Pancreas (tissue), 10 donors: Measurements from ENCODE around the gene CEBPE. TPM values are rescaled to one million over a fixed set of nuclear protein-coding genes. Genes with fewer than 3 reads are reported as not detected.
A peak's percentile ranks its signal among the peaks of the same experiment; 100 is the strongest.

ENCODE experiments used
- ATAC-seq, 4 donors: fragments of 200-7000 bp; cut with Tn5 transposase; one replicate each; pipeline versions ENCODE4 v1.8.0 to v1.9.1; 2020; ENCODE audit warnings: mild to moderate bottlenecking in 4 of 4, moderate library complexity in 4 of 4
- DNase-seq, 6 donors: peaks; one replicate each; pipeline ENCODE4 v3.0.0-alpha.2; 2020
- FAIRE-seq: peaks from 2 replicates; lab custom pipeline; 2012; peaks lifted over from hg19 to GRCh38; lab: Jason Lieb, UNC
- H3K27ac ChIP-seq, 4 donors: fragments of 200-600 bp; sonication (generic); 1 replicate in 3 of 4; 2 replicates in 1 of 4; pipeline versions ENCODE4 v1.5.0 to v1.8.0; 2020
- H3K27me3 ChIP-seq, 4 donors: fragments of 200-600 bp; one replicate each; pipeline ENCODE4 v1.8.0; 2021
- H3K36me3 ChIP-seq, 3 donors: fragments of 200-600 bp; sonication (generic) in 1 of 3; one replicate each; pipeline versions ENCODE4 v1.5.0 to v1.8.0; 2020 to 2021
- H3K4me1 ChIP-seq, 3 donors: fragments of 200-600 bp; one replicate each; pipeline ENCODE4 v1.8.0; 2021
- H3K4me3 ChIP-seq, 4 donors: fragments of 200-600 bp; sonication (generic) in 2 of 4; one replicate each; pipeline versions ENCODE4 v1.5.0 to v1.8.0; 2020 to 2021
- H3K9me3 ChIP-seq, 4 donors: fragments of 200-600 bp; one replicate each; pipeline ENCODE4 v1.8.0; 2021
- WGBS, 2 donors: extraction: QIAGEN DNeasy Blood & Tissue Kit; methylation state at CpG; one replicate each; pipeline ENCODE4 v1.1.7; 2013; 5-methylcytosine and 5-hydroxymethylcytosine counted together
- intact Hi-C, 3 donors: fragments of 100-400 bp; cut with DNase I; formaldehyde crosslinking; loops; one replicate each; pipeline versions ENCODE4 v1.11.1 to v1.14.2; 2022
- polyA plus RNA-seq, 2 donors: library from polyadenylated mRNA; stranded (reverse); fragments of 200-250 nt; gene quantifications; one replicate each; pipeline ENCODE4 v1.2.3, GENCODE V29; 2013
- total RNA-seq, 6 donors: library from RNA; stranded (reverse); fragmentation: NEBNext Ultra II Directional in 4 of 6; extraction: Animal tissue kit (Norgen Biotek cat#: 25700) in 4 of 6; gene quantifications; one replicate each; pipeline versions ENCODE4 v1.2.1 to v1.2.4, GENCODE V29; 2021 to 2023
- TF ChIP-seq, protein P1 (sequence below), 4 donors: fragments of 200-600 bp; sonication (generic) in 3 of 4; IDR thresholded peaks; one replicate each; pipeline versions ENCODE4 v1.5.0 to v1.8.0; 2021; ENCODE audit warnings: antibody characterized with exemption in 4 of 4
- donor health status: healthy with polysubstance abuse.
- donor health status: DM: no; HTN: no; CAD: no; lungs with moderate emphysema.
- donor health status: DM: no; HTN: no; CAD: no.
- donor health status: control.
- donor health status: control.
- donor health status: Bipolar disorder and iron deficiency.
- donor health status: DM: yes; HTN: yes; CAD: no.
- donor health status: DM: no; HTN: no; CAD: no.
- donor health status: DM: no; HTN: no; CAD: no.
- donor health status: DM: yes; HTN: yes; CAD: no.

Gene CEBPE
- total and polyA plus RNA-seq, 8 donors, result not detected

DNA sequence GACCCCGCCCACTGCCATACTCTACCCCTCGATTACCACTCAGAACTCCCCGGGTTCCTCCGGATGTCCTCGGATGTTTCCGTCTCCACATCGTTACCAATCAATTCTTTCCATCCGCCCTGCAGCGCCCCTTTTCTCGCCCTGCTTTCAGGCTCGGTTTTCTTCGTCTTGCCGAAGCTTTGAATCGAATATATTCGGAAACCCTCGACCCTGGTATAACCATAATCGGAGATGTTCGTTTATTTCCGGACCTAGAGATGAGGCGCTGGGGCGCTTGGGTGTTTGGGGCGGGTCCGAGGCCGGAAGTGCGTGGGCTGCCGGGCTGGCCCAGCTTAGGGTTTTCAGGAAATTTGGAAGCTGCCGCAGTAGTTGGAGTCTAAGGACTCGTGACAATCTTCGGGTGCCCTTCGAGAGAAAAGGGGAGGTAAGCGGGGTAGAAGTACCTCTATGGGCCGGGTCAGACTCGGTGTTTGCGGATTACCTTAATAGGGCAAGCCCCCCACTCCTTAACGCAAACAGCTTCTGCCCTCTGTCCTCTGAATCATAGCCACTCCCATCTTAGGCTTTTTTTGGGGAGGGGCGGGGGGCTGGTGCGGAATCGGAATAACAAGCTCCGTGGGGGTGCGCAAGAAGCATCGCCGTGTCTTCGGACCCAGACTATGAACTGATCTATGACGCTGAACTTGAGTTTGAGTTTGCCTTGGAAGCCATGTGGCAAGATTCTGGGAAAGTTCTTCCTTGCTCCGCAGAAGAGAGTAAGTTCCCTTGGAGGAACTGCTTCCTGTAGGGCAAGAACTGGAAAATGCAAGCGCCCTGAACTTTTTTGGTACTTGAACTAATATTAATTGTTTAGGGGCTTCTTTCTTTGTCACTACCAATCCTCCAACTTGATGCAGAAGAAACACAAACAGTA lies 23.6 kb downstream of the CEBPE start, which contains the start of gene C14orf119:
Gene C14orf119 (plus strand): TSS at position 310 of the 913 bp plus-strand sequence. CDS start 2,154 bp downstream, outside the sequence.
- Histone ChIP-seq H3K4me3 (peak within 1 kb of the TSS; percentile 60 to 84 (median 79)), H3K4me1 (peaks cover 9 to 27% (median 26%) of the 10 kb centered on the region in 3 donors), H3K27me3 (no peaks in the 10 kb centered on the region), H3K36me3 (peaks cover 0 to 24% (median 6%) of the 10 kb centered on the region in 3 donors), H3K9me3 (no peaks in the 10 kb centered on the region), H3K27ac (peak within 1 kb of the TSS; percentile 82 to 97 (median 92))
- ATAC-seq (peak; percentile 89 to 95 (median 90)), FAIRE-seq (peak; percentile 98), DNase-seq (peak in 5 of 6 donors; percentile 86 to 100 (median 99))
- intact Hi-C loops, result no loop called here
- TF ChIP-seq, protein P1, sequence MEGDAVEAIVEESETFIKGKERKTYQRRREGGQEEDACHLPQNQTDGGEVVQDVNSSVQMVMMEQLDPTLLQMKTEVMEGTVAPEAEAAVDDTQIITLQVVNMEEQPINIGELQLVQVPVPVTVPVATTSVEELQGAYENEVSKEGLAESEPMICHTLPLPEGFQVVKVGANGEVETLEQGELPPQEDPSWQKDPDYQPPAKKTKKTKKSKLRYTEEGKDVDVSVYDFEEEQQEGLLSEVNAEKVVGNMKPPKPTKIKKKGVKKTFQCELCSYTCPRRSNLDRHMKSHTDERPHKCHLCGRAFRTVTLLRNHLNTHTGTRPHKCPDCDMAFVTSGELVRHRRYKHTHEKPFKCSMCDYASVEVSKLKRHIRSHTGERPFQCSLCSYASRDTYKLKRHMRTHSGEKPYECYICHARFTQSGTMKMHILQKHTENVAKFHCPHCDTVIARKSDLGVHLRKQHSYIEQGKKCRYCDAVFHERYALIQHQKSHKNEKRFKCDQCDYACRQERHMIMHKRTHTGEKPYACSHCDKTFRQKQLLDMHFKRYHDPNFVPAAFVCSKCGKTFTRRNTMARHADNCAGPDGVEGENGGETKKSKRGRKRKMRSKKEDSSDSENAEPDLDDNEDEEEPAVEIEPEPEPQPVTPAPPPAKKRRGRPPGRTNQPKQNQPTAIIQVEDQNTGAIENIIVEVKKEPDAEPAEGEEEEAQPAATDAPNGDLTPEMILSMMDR (IDR thresholded peaks at IDR 0.05), result no peak
- 0% methylated on average over 46 of the region's 46 CpGs for WGBS, 2 donors

DNA sequence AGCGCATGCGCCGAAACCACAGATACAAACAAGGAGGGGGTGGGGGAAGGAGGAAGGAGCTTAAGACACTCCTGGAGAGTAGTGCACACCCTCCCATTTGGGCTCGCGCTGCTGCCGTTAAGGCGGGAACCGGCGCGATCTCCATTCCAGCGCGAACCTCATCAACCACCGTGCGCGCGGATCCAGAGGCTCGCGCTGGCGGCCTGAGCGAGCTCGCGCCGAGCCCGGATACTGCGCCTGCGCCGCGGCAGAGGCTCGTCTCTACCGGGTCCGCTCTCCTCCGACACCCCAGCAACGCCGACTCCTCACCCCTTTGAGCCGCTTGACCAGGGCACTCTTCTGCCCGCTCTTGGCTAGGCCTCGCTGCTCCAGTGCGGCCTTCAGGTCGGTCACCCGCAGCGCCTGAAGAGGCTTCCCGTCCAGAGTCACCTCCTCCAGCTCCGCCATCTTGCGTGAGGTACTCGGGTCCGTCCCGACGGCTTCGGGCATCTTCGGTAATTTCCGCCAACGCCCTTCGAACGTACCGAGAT lies 24.3 kb downstream of the CEBPE start, which contains the start of gene ACIN1:
Gene ACIN1 (minus strand): TSS at position 471 of the 530 bp plus-strand sequence. CDS start 24 bp downstream, at position 447.
- H3K36me3 ChIP-seq, result peaks cover 0 to 32% (median 13%) of the 10 kb centered on the region in 3 donors
- WGBS, 2 donors, result 1% methylated on average over 55 of the region's 55 CpGs
- no peaks in the 10 kb centered on the region for H3K27me3 ChIP-seq
- H3K4me1 ChIP-seq, result peaks cover 8 to 27% (median 26%) of the 10 kb centered on the region in 3 donors
- intact Hi-C loops, result no loop called here
- peak within 1 kb of the TSS; percentile 60 to 84 (median 79) for H3K4me3 ChIP-seq
- no peaks in the 10 kb centered on the region for H3K9me3 ChIP-seq
- DNase-seq, result peak in 3 of 6 donors; percentile 70 to 99 (median 99)
- H3K27ac ChIP-seq, result peak within 1 kb of the TSS; percentile 82 to 97 (median 92)
- FAIRE-seq, result no peak
- TF ChIP-seq, protein P1 (IDR thresholded peaks at IDR 0.05), result no peak
- ATAC-seq, result peak; percentile 55 to 68 (median 67)

DNA sequence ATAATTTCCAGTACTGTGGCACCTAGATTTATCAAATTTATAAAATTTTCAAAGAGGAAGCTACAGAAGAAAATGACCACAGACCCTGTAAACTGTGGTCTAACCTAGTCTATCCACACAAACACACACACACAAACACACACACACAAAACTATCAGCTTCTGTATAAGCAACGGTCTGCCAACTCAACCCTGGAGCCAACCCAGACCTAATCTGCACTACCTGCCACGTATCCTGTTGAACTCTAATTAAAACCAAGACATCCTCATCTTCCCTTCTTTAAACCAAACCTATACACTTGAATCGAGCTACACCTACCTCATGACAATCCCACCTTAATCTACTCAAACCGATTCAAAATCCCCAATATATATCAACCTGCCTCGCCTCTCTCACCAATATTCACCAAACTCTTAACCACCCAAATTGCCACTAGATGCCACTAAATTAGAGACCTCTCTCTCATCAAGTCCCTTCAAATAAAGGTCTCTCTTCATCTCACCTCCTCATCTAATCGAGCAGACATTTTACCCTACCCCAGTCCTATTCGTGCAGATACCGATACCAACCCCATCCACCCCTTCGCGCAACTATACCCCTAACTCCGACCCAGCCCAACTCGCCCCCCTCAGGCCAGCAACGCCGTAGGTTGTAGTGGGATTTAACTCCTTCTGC lies 24.9 kb downstream of the CEBPE start:
- Histone ChIP-seq H3K36me3 (peaks cover 0 to 38% (median 18%) of the 10 kb centered on the region in 3 donors), H3K9me3 (no peaks in the 10 kb centered on the region), H3K4me1 (peaks cover 5 to 25% (median 24%) of the 10 kb centered on the region in 3 donors), H3K27ac (peak overlapping the region; percentile 81 to 97 (median 92)), H3K4me3 (peak overlapping the region; percentile 60 to 84 (median 79)), H3K27me3 (no peaks in the 10 kb centered on the region)
- DNase-seq (peak in 1 of 6 donors; percentile 11), ATAC-seq (no peak), FAIRE-seq (no peak)
- TF ChIP-seq, protein P1 (IDR thresholded peaks at IDR 0.05), result no peak
- 0% methylated on average over 14 of the region's 14 CpGs for WGBS, 2 donors
- intact Hi-C loops, result no loop called here

DNA sequence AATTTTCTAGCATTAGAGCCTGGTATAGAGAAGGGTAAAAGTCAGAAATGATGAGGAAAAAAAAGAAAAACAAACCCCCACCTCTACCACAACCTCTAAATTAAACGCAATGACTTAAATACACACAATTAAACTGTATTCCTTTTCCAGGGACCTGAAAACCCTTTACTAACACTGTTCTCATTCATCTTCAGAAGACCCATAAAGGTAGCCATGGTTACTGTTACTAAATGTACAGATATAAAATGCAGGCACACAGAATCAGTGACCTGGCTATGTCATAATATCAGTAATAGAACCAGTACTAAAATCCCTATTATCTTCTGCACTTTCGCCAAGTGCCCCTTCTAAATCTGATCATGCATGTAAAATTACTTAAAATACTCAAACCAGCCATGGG lies 25.5 kb downstream of the CEBPE start:
- H3K4me1 ChIP-seq, result peaks cover 5 to 21% (median 18%) of the 10 kb centered on the region in 3 donors
- H3K27me3 ChIP-seq, result no peaks in the 10 kb centered on the region
- peaks cover 0 to 40% (median 18%) of the 10 kb centered on the region in 3 donors for H3K36me3 ChIP-seq
- no peak overlapping the region for H3K27ac ChIP-seq
- 41 to 63% methylated on average over 2 of the region's 2 CpGs for WGBS, 2 donors
- intact Hi-C loops, result no loop called here
- DNase-seq, result no peak
- TF ChIP-seq, protein P1 (IDR thresholded peaks at IDR 0.05), result no peak
- FAIRE-seq, result no peak
- no peaks in the 10 kb centered on the region for H3K9me3 ChIP-seq
- H3K4me3 ChIP-seq, result peak overlapping the region in 2 of 4 donors; percentile 60 to 80
- ATAC-seq, result no peak
